Measurements from ENCODE around the gene ZFP36L2. TPM values are rescaled to one million over a fixed set of nuclear protein-coding genes. Genes with fewer than 3 reads are reported as not detected.

The ZFP36L2 gene
- polyA plus RNA-seq, 3 donors, result 44.6 to 165 (median 125) TPM

DNA sequence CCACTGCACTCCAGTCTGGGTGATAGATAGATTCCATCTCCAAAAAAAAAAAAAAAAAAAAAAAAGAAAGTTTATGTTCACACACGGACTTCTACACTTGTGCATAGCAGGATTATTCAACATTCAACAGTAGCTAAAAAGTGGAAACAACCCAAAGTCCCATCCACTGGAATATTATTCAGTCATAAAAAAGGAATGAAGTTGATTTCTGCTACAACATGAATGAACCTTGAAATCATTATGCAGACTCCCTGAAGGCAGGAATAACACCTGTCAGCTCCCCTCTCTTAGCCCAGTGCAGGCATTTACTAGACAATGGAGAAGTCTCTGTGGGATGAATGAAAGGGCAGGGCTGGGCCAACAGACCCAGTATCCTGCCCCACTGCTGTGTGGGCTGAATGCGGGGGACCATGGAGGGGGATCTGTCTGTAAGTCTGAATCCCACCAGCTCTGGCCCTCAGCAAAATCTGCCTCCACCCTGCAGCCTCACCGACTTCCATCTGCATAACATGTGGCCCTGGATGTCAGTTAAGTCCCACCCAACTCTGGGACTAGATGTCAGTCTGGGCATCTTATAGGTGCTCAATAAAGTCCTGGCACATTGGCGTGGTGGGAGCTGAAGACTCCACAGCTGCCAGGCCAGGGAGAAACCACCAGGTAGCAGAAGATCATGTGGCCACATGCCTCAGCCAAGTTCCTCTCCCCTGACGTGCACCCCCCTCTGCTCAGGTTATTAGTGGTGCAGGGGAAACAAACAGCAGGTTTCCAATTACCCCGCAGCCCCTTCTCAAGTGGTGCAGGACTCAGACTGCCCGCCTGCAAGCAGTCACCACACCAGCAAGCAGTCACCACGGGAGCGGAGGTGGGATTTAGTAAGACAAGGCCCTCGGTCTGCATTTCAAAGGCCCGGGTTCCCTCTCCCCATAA lies 8.9 kb downstream of the ZFP36L2 start:
- 50 to 63% (median 51%) methylated on average over 11 of the region's 11 CpGs for WGBS, 3 donors
- no peak overlapping the region for H3K27ac ChIP-seq (ENCODE audit: low read depth, low read length)

DNA sequence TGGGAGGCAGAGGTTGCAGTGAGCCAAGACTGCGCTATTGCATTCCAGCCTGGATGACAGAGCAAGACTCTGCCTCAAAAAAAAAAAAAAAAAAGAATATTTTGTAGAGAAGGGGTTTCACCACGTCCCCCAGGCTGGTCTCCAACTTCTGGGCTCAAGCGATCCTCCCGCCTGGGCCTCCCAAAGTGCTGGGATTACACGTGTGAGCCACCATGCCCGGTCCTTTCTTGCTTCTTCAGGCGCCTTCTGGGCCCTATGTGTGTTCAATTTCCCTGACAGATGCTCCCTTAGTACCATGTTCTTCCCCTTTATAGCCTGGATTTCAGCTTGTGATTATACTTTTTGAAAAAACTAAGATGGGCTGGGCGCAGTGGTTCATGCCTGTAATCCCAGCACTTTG lies 9.8 kb downstream of the ZFP36L2 start:
- no peak overlapping the region for H3K27ac ChIP-seq (ENCODE audit: low read depth, low read length)
- 91 to 94% (median 92%) methylated on average over 7 to 8 of the region's 8 CpGs for WGBS, 3 donors

GRCh38 chr2:43215673-43216255 lies 10.6 kb downstream of the ZFP36L2 start:
- 86 to 98% (median 94%) methylated on average over 6 of the region's 6 CpGs for WGBS, 3 donors
- no peak overlapping the region for H3K27ac ChIP-seq (ENCODE audit: low read depth, low read length)

GRCh38 chr2:43214253-43214652 lies 12.2 kb downstream of the ZFP36L2 start:
- WGBS, 3 donors, result 88 to 94% (median 92%) methylated on average over 5 of the region's 5 CpGs
- H3K27ac ChIP-seq (ENCODE audit: low read depth, low read length), result no peak overlapping the region

DNA sequence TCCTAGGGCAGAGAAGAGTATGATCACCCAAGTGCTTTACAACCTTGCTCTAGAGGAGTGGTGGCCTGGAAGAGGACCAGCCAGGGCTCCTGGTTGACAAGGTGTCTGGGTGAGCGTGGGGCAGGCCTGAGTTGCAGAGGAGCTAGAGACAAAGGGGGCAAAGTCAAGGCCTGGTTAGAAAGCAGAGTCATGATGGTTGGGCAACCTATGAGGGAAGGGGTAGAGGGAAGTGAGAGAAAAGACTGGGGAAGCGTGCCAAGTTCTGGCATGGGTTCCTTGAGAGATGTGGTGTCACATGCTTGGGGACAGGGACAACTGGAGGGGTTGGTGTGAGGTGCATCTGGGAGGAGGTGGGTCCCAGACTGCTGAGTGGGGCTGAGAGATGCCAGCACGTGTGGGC lies 13.5 kb downstream of the ZFP36L2 start:
- no peak overlapping the region for H3K27ac ChIP-seq (ENCODE audit: low read depth, low read length)
- 56 to 78% (median 61%) methylated on average over 3 of the region's 3 CpGs for WGBS, 3 donors

GRCh38 chr2:43212216-43212835 lies 14.1 kb downstream of the ZFP36L2 start:
- 75 to 94% (median 80%) methylated on average over 11 of the region's 11 CpGs for WGBS, 3 donors
- H3K27ac ChIP-seq (ENCODE audit: low read depth, low read length), result no peak overlapping the region

DNA sequence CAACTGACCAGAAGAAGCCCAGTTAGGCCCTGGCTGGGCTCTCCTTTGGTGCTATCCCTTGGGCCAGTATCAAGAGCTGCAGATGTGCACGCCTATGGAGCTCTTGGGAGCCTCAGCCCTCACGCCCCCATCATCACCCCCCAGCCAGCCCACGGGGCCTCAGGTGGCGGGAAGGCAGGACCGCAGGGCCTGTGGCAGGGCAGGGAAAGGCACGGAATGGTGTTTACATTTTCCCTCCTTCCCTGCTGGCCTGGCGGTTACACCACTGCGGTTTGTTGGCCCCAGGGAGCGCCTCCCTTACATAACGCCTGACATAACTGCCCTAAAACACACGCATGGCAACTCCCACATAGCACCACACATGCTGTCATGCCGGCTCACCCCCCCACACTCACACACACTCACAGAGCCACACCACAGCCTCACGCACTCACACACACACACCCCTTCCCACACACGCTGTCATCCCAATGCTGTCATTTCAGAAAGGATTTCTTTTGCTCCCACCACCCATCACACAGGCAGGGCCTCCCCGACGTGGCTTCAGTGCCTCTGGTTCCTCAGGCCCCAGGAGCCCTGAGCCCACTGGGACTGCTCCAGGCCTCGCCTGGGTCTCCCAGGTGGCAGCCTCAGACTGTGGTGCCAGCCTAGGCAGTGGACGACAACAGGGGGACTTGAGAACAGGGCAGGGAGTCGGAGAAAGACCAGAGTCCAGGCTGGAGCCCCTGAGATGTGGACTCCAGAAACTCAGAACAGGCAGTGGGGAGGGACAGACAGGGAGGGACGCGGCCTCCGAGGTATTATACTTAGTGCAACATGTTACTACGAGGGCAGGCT lies 15.7 kb downstream of the ZFP36L2 start:
- H3K27ac ChIP-seq (ENCODE audit: low read depth, low read length), result peak overlapping the region; percentile 40
- WGBS, 3 donors, result 39 to 76% (median 43%) methylated on average over 21 to 23 of the region's 23 CpGs

- 57 to 91% (median 67%) methylated on average over 6 of the region's 6 CpGs for WGBS, 3 donors
- no peak overlapping the region for H3K27ac ChIP-seq (ENCODE audit: low read depth, low read length)
These were observed 16.3 kb downstream of the ZFP36L2 start for GRCh38 chr2:43210125-43210466.

GRCh38 chr2:43209204-43209717 lies 17.1 kb downstream of the ZFP36L2 start:
- H3K27ac ChIP-seq (ENCODE audit: low read depth, low read length), result no peak overlapping the region
- 71 to 91% (median 71%) methylated on average over 5 of the region's 5 CpGs for WGBS, 3 donors

DNA sequence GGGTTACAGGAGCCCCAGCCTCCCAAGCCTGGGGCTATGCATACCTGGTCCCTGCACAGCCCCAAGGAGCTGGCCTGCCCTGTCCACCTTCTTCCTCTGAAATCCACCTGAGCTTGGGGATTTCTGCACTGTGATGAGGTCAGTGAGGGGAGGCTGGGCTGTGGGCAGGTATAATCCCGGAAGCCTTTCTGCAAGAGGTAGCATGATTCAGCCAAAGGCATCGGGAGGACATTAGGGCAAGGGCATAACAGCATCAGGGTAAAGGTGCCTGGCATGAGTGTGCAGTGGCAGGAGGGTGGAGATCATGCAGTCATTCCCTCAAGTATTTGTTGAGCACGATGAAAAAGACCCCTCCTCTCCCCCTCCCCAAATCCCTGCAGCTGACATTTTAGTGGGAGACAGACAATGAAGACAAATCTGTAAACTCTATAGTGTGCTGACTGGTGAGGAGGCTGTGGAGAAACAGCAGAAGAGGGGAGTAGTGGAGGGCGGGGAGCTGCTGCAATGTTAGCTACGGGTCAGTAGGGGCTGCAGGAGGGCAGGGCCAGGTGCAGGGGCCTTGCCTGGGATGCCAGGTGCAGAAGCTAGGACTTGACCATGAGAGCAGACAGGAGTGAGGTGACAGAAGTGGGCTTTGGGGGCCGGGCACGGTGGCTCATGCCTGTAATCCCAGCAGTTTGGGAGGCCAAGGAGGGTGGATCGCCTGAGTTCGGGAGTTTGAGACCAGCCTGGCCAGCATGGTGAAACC lies 18.7 kb downstream of the ZFP36L2 start:
- no peak overlapping the region for H3K27ac ChIP-seq (ENCODE audit: low read depth, low read length)
- WGBS, 3 donors, result 69 to 79% (median 77%) methylated on average over 9 of the region's 9 CpGs

- WGBS, 3 donors, result 95 to 98% (median 98%) methylated on average over 7 of the region's 7 CpGs
- H3K27ac ChIP-seq (ENCODE audit: low read depth, low read length), result no peak overlapping the region
These were observed 19.8 kb downstream of the ZFP36L2 start for GRCh38 chr2:43206602-43207001.

DNA sequence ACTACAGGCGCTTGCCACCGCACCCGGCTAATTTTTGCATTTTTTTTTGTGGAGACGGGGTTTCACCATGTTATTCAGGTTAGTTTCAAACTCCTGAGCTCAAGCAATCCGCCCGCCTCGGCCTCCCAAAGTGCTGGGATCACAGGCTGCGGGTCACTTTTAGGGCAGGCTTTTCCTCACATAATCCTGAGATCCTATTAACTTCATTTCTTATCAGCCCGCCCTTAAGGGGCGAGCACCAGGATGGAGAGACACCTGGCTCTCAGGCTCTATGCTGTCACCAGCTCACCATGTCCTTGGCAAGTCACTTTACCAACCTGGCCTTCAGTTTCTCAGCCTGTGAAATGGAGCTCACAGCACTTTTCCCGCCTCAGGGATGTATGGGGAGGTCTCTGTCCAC lies 23.0 kb downstream of the ZFP36L2 start:
- WGBS, 3 donors, result 91 to 96% (median 96%) methylated on average over 11 of the region's 11 CpGs
- no peak overlapping the region for H3K27ac ChIP-seq (ENCODE audit: low read depth, low read length)

- 50 to 71% (median 70%) methylated on average over 2 of the region's 2 CpGs for WGBS, 3 donors
These were observed 24.1 kb downstream of the ZFP36L2 start for GRCh38 chr2:43202289-43202688.

DNA sequence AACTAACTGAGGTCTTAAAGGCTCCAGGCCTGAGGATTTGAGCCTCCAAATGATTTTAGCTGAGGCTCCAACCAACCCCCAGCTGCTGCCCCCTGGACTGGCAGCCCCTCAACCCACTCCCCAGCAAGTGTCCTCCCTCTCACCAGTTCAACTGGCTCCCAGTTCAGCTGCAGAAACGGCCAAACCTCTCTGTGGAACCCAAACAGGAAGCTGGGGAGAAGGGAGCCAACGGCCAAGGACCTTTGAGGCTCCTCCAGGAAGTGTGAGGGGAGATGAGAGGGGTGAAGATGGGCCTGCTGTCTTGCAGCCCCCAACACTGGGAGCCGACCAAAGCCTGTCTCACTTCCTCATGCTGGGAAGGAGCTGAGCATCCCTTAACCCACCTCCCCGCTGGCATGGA lies 24.9 kb downstream of the ZFP36L2 start:
- no peak overlapping the region for H3K27ac ChIP-seq (ENCODE audit: low read depth, low read length)
- WGBS, 3 donors, result 34 to 72% (median 55%) methylated on average over 4 of the region's 4 CpGs

More at GRCh38 chr2:43202289-43202688, 24.1 kb downstream of the ZFP36L2 start:
- no peak overlapping the region for H3K27ac ChIP-seq (ENCODE audit: low read depth, low read length)

DNA sequence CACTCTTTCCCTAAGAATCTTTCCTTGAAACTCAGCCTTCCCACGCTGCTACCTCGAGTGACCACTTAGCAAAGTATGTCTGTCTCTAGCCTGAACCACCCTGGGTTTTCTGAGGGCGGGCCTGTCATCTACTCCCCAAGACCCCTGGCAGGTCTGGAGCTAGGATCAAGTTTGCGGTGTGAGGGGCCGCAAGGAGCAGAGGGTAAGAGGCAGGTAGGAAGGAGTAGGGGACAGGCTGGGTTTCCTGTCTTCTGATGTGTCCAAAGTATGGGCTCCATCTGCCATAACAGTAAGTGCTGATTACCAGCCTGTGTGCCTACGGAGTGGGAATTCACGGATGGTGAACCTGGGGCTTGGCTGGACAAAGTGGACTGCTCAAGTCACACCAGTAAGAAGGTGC lies 25.4 kb downstream of the ZFP36L2 start:
- H3K27ac ChIP-seq (ENCODE audit: low read depth, low read length), result no peak overlapping the region
- 93 to 99% (median 95%) methylated on average over 7 of the region's 7 CpGs for WGBS, 3 donors

DNA sequence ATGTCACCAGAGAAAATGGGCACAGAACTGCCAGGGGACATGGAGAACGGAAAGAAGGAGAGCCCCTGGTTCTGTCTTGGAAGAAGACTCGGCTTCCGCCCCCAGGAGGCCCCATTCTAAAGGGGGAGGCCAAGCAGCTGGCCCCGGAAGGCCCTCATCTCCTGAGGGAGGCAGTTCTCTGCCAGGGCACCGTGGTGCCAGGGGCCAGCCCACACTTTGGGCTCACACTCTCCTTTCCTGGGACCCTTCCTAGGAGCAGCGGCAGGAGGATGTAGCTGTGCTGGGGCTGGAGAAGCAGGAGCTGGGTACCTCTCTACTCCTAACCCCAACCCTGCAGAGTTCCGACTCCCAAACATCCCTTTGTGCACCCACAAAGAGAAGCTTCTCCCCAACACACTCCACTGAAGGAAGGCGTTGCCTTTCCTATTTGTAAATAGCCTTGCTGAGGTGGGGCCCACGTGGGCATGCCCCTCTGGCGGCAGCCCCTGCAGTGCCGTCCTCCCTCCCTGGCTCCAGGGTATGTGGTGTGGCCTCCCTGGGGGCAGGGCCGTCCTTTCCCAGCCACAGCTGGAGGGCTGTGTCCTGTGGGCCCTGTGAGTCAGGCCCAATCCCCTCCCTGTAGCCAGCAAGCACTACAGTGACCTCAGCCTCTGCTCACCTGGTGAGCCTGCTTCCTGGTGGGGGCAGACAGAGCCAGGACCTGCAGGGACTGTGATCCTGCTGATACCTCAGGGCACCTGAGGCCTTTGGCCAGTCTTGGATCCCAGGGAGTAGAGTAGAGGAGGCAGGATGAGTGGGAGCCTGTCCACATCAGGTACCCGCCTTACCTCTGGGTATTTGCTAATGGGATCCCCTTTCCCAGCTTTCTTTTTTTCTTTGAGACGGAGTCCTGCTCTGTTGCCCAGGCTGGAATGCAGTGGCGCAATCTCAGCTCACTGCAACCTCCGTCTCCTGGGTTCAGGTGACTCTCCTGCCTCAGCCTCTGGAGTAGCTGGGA lies 26.6 kb downstream of the ZFP36L2 start:
- H3K27ac ChIP-seq (ENCODE audit: low read depth, low read length), result no peak overlapping the region
- WGBS, 3 donors, result 63 to 78% (median 74%) methylated on average over 14 to 16 of the region's 16 CpGs

DNA sequence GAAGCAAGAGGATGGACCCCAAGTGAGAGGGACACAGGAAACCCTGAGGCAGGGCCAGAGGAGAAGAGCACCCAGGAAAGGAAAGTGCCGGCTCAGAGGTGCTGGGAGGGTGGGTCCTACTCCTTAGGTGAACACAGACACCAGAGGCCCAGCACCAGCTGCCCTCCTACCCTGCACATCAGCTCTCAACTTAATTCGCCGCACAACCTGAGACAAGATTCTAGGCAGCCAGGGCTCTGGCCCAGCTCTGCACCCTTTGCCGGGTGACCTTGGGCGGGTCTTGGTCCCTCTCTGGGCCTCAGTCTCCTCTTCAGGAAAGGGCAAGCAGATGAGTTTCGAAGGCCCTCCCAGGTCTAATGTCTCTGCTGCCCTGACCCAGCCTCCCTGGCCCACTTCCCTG lies 28.1 kb downstream of the ZFP36L2 start:
- 96 to 97% (median 97%) methylated on average over 6 of the region's 6 CpGs for WGBS, 3 donors
- H3K27ac ChIP-seq (ENCODE audit: low read depth, low read length), result no peak overlapping the region
